Panc1 (cell line): Measurements from ENCODE around the gene HOMER2. TPM values are rescaled to one million over a fixed set of nuclear protein-coding genes. Genes with fewer than 3 reads are reported as not detected.

Experiments used
- ATAC-seq: fragments of 200-7000 bp; cut with Tn5 transposase; 2 replicates; pipeline ENCODE4 v1.9.1; 2020; ENCODE audit warnings: mild to moderate bottlenecking, moderate library complexity
- BruUV-seq: library from RNA; stranded (reverse); fragments of 400-500 nt; replicated peaks from 2 replicates; lab custom pipeline; 2021; lab: Mats Ljungman, UMichigan
- CTCF ChIA-PET: fragments of 300-600 bp; sonication (Branson Sonifier 250); formaldehyde crosslinking; loops from one replicate; lab custom pipeline; 2022; ENCODE audit warnings: antibody characterized with exemption; lab: Charles Lee
- POLR2A ChIA-PET: fragments of 300-600 bp; sonication (Branson Sonifier 250); formaldehyde crosslinking; loops from one replicate; lab custom pipeline; 2022; ENCODE audit warnings: antibody characterized with exemption; lab: Charles Lee
- DNase-seq: peaks from one replicate; pipeline ENCODE4 v3.0.0-alpha.2; 2010; ENCODE audit warnings: low read depth, low spot score
- H3K27ac ChIP-seq: 2 replicates; pipeline ENCODE4 v1.5.1; 2011; ENCODE audit warnings: mild to moderate bottlenecking, low read length, inconsistent platforms
- H3K27me3 ChIP-seq: fragments of 200-500 bp; sonication (Bioruptor generic); 2 replicates; pipeline ENCODE4 v1.6.0; 2014; ENCODE audit warnings: low read length, inconsistent platforms; ENCODE audit not compliant: control insufficient read depth, insufficient read depth
- H3K36me3 ChIP-seq: fragments of 200-500 bp; sonication (Bioruptor generic); 2 replicates; pipeline ENCODE4 v1.5.1; 2014; ENCODE audit warnings: inconsistent platforms, mild to moderate bottlenecking, low read length, moderate library complexity; ENCODE audit not compliant: control insufficient read depth, insufficient read depth
- H3K4me1 ChIP-seq: 2 replicates; pipeline ENCODE4 v1.5.1; 2011; ENCODE audit warnings: inconsistent platforms, mild to moderate bottlenecking, low read length, moderate library complexity; ENCODE audit not compliant: control insufficient read depth, insufficient read depth
- H3K4me3 ChIP-seq, 2 experiments: 2 replicates each; pipeline ENCODE4 v1.5.1; 2011 to 2012; ENCODE audit warnings: low read depth in 2 of 2, low read length in 2 of 2, mild to moderate bottlenecking in 2 of 2, inconsistent platforms in 1 of 2, moderate library complexity in 1 of 2
- H3K9me3 ChIP-seq: fragments of 200-500 bp; sonication (Bioruptor generic); 2 replicates; pipeline ENCODE4 v1.5.1; 2014; ENCODE audit warnings: low read depth, mild to moderate bottlenecking, inconsistent platforms, low read length, moderate library complexity; ENCODE audit not compliant: control insufficient read depth, insufficient read depth
- POLR2AphosphoS5 ChIP-seq: IDR thresholded peaks from 2 replicates; pipeline ENCODE4 v1.6.1; 2012; ENCODE audit warnings: mild to moderate bottlenecking, low read depth, low read length, moderate library complexity
- SIN3A ChIP-seq: IDR thresholded peaks from 2 replicates; pipeline ENCODE4 v1.6.1; 2012; ENCODE audit warnings: low read depth, mild to moderate bottlenecking, low read length, moderate library complexity, borderline replicate concordance; ENCODE audit not compliant: insufficient read depth
- TCF7L2 ChIP-seq: IDR thresholded peaks from 2 replicates; pipeline ENCODE4 v1.6.1; 2011; ENCODE audit warnings: mild to moderate bottlenecking, low read depth, low read length, inconsistent platforms
- in situ Hi-C: cut with HindIII; loops from 2 replicates; pipeline ENCODE4 v1.10.0; 2016; ENCODE audit warnings: low sequenced_read_pairs, low pct_unique_long_range_greater_than_20kb
- intact Hi-C: fragments of 100-400 bp; cut with micrococcal nuclease; formaldehyde crosslinking; loops from one replicate; pipeline ENCODE4 v1.10.0; 2022; ENCODE audit not compliant: unreplicated experiment
- total RNA-seq: library from RNA; stranded (reverse); gene quantifications from one replicate; pipeline ENCODE4 v1.2.1, GENCODE V29; 2021; ENCODE audit not compliant: unreplicated experiment
- TF ChIP-seq, protein P1 (sequence below): fragments of 450-650 bp; IDR thresholded peaks from 2 replicates; pipeline ENCODE4 v1.5.1; 2017; ENCODE audit warnings: mild to moderate bottlenecking
- TF ChIP-seq, protein P2 (sequence below), 2 experiments: IDR thresholded peaks; 2 replicates each; pipeline ENCODE4 v1.6.1; 2011 to 2012; ENCODE audit warnings: low read depth in 2 of 2, control low read depth in 1 of 2, low read length in 1 of 2, mild to moderate bottlenecking in 1 of 2, moderate library complexity in 1 of 2; ENCODE audit not compliant: insufficient read depth in 1 of 2

HOMER2 gene
- total RNA-seq, 1 experiment from 2014 or later: 35.9 TPM

DNA sequence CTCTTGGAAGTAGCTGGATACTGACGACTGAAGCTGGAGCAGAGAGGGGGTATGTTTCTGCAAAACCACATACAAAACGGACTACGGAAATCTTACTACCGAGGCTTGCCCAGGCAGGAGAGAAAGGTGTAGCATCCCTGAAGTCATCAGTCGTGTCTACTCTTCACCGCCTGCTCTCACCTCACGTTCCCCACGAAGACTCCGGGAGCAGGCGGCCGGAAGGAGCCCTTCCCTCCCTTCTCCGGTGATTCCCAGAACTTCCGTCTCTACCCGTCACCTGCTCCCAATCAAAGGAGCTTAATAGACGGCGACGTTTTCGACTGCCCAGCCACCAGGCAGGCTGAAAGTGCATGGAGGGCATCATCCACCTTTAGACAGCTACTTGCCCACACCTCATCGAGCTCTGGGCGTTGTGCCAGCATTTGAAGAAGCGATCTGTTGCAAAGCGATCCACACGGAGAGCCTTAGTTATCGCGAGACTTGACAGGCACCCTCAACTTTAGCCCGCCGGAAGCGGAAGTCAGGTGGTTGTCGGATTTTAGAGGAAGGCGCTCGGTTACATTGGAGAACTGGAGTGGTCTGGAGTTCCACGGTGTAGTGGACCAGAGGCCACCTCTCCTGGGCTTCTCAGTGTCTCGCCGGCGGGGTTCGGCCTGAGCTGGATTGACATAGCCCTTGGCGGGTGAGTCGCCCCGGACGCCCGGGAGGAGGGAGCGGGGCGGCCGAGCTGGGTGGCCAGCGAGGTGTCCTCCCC, 33.3 kb upstream of the HOMER2 start, which contains the start of gene RAMAC:
TSS of gene RAMAC (plus strand) at position 523 of the 754 bp plus-strand sequence. CDS start 2,809 bp downstream, outside the sequence.
- TSS peak; percentile 55 for BruUV-seq
- peaks cover 5% of the 10 kb centered on the region for H3K4me1 ChIP-seq
- H3K4me3 ChIP-seq: peak within 1 kb of the TSS; percentile 98 to 100
- H3K9me3 ChIP-seq: no peaks in the 10 kb centered on the region
- POLR2A ChIA-PET: interaction anchor here (0.7 kb wide), 1 partner anchor 176 kb away, joined by 3 read pairs; the partner anchor contains the start of gene WHAMM
- H3K36me3 ChIP-seq: peaks cover 13% of the 10 kb centered on the region
- TF ChIP-seq POLR2AphosphoS5 (peak; percentile 93), SIN3A (peak; percentile 87; the same call in 1 of the 2 replicates), TCF7L2 (no peak; the same call in 1 of the 2 replicates)
- TF ChIP-seq, protein P1, sequence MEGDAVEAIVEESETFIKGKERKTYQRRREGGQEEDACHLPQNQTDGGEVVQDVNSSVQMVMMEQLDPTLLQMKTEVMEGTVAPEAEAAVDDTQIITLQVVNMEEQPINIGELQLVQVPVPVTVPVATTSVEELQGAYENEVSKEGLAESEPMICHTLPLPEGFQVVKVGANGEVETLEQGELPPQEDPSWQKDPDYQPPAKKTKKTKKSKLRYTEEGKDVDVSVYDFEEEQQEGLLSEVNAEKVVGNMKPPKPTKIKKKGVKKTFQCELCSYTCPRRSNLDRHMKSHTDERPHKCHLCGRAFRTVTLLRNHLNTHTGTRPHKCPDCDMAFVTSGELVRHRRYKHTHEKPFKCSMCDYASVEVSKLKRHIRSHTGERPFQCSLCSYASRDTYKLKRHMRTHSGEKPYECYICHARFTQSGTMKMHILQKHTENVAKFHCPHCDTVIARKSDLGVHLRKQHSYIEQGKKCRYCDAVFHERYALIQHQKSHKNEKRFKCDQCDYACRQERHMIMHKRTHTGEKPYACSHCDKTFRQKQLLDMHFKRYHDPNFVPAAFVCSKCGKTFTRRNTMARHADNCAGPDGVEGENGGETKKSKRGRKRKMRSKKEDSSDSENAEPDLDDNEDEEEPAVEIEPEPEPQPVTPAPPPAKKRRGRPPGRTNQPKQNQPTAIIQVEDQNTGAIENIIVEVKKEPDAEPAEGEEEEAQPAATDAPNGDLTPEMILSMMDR: no peak
- TF ChIP-seq, protein P2, sequence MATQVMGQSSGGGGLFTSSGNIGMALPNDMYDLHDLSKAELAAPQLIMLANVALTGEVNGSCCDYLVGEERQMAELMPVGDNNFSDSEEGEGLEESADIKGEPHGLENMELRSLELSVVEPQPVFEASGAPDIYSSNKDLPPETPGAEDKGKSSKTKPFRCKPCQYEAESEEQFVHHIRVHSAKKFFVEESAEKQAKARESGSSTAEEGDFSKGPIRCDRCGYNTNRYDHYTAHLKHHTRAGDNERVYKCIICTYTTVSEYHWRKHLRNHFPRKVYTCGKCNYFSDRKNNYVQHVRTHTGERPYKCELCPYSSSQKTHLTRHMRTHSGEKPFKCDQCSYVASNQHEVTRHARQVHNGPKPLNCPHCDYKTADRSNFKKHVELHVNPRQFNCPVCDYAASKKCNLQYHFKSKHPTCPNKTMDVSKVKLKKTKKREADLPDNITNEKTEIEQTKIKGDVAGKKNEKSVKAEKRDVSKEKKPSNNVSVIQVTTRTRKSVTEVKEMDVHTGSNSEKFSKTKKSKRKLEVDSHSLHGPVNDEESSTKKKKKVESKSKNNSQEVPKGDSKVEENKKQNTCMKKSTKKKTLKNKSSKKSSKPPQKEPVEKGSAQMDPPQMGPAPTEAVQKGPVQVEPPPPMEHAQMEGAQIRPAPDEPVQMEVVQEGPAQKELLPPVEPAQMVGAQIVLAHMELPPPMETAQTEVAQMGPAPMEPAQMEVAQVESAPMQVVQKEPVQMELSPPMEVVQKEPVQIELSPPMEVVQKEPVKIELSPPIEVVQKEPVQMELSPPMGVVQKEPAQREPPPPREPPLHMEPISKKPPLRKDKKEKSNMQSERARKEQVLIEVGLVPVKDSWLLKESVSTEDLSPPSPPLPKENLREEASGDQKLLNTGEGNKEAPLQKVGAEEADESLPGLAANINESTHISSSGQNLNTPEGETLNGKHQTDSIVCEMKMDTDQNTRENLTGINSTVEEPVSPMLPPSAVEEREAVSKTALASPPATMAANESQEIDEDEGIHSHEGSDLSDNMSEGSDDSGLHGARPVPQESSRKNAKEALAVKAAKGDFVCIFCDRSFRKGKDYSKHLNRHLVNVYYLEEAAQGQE (IDR thresholded peaks at IDR 0.05; ENCODE audit: insufficient read depth in 1 of 2, low read depth in 2 of 2, low read length in 1 of 2): 0 out of 4 replicates have a peak, but pooled peaks of 1 of the 2 experiments have one; percentile 16
- CTCF ChIA-PET: no interaction called here
- in situ Hi-C loops (no loop called here), intact Hi-C loops (no loop called here)
- H3K27me3 ChIP-seq: no peaks in the 10 kb centered on the region
- ATAC-seq (peak; percentile 99), DNase-seq (peak; percentile 91)
- peak within 1 kb of the TSS; percentile 99 for H3K27ac ChIP-seq

DNA sequence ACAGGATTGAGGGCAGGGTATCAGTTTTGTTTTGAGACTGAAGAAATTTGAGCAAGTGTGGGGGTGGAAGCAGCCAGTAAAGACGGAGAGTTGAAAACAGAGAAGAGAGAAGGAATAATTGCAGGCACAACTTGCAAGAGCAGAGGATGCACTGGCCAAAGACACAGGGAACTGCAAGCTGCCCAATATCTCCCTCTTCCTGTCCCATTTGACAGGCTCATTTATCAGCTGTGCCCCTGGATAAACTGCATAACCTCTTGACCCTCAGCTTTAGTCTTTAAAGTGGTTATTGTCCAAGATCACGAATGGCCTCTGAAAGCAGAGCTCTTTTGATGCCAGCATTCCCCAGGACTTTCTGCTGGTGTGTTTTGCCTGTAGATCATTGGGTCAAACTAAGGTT, 28.5 kb upstream of the HOMER2 start:
- Histone ChIP-seq H3K4me3 (no peak overlapping the region), H3K9me3 (no peaks in the 10 kb centered on the region), H3K36me3 (no peaks in the 10 kb centered on the region), H3K27ac (no peak overlapping the region), H3K4me1 (peaks cover 5% of the 10 kb centered on the region), H3K27me3 (no peaks in the 10 kb centered on the region)
- ATAC-seq (no peak), DNase-seq (no peak)
- ChIA-PET CTCF (no interaction called here), POLR2A (no interaction called here)
- TF ChIP-seq POLR2AphosphoS5: no peak
- TF ChIP-seq, protein P1: no peak
- no peak for TF ChIP-seq TCF7L2
- TF ChIP-seq SIN3A: no peak
- TF ChIP-seq, protein P2 (IDR thresholded peaks at IDR 0.05; ENCODE audit: insufficient read depth in 1 of 2, low read depth in 2 of 2, low read length in 1 of 2): no peak
- BruUV-seq: no TSS peak
- in situ Hi-C loops: no loop called here
- intact Hi-C loops: no loop called here
